Measurements from ENCODE around the gene MAPK7.

The MAPK7 gene

GRCh38 chr17:19379361-19380065, 1.2 kb downstream of the MAPK7 start:
- DNase-seq (ENCODE audit: low spot score): no peak
- in situ Hi-C loops (cut with MboI; ENCODE audit: low pct_unique_long_range_greater_than_20kb, low sequenced_read_pairs, unreplicated experiment): no loop called here
- TF ChIP-seq CTCF (IDR thresholded peaks at IDR 0.05; ENCODE audit: extremely low read depth, insufficient read depth, missing control alignments): no peak

DNA sequence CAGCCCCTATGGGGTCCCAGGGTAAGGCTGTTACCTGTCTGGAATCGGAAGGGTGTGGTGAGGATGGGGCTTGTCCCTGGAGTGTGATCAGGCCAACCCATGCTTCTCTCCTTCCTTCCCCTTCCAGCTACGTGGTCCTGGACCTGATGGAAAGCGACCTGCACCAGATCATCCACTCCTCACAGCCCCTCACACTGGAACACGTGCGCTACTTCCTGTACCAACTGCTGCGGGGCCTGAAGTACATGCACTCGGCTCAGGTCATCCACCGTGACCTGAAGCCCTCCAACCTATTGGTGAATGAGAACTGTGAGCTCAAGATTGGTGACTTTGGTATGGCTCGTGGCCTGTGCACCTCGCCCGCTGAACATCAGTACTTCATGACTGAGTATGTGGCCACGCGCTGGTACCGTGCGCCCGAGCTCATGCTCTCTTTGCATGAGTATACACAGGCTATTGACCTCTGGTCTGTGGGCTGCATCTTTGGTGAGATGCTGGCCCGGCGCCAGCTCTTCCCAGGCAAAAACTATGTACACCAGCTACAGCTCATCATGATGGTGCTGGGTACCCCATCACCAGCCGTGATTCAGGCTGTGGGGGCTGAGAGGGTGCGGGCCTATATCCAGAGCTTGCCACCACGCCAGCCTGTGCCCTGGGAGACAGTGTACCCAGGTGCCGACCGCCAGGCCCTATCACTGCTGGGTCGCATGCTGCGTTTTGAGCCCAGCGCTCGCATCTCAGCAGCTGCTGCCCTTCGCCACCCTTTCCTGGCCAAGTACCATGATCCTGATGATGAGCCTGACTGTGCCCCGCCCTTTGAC, 2.4 kb downstream of the MAPK7 start:
- no peak for TF ChIP-seq CTCF (IDR thresholded peaks at IDR 0.05; ENCODE audit: extremely low read depth, insufficient read depth, missing control alignments)
- in situ Hi-C loops (cut with MboI; ENCODE audit: low pct_unique_long_range_greater_than_20kb, low sequenced_read_pairs, unreplicated experiment): no loop called here
- DNase-seq (ENCODE audit: low spot score): no peak

DNA sequence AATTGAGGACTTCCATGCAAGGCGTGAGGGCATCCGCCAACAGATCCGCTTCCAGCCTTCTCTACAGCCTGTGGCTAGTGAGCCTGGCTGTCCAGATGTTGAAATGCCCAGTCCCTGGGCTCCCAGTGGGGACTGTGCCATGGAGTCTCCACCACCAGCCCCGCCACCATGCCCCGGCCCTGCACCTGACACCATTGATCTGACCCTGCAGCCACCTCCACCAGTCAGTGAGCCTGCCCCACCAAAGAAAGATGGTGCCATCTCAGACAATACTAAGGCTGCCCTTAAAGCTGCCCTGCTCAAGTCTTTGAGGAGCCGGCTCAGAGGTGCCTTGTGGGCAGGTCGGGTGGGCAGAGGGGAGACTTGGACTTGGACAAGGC, 3.1 kb downstream of the MAPK7 start:
- DNase-seq (ENCODE audit: low spot score): no peak
- in situ Hi-C loops (cut with MboI; ENCODE audit: low pct_unique_long_range_greater_than_20kb, low sequenced_read_pairs, unreplicated experiment): no loop called here
- no peak for TF ChIP-seq CTCF (IDR thresholded peaks at IDR 0.05; ENCODE audit: extremely low read depth, insufficient read depth, missing control alignments)

GRCh38 chr17:19381741-19382444, 3.6 kb downstream of the MAPK7 start:
- no peak for TF ChIP-seq CTCF (IDR thresholded peaks at IDR 0.05; ENCODE audit: extremely low read depth, insufficient read depth, missing control alignments)
- in situ Hi-C loops (cut with MboI; ENCODE audit: low pct_unique_long_range_greater_than_20kb, low sequenced_read_pairs, unreplicated experiment): no loop called here
- DNase-seq (ENCODE audit: low spot score): no peak

GRCh38 chr17:19382531-19383444, 4.5 kb downstream of the MAPK7 start:
- no peak for DNase-seq (ENCODE audit: low spot score)
- in situ Hi-C loops (cut with MboI; ENCODE audit: low pct_unique_long_range_greater_than_20kb, low sequenced_read_pairs, unreplicated experiment): no loop called here
- TF ChIP-seq CTCF (IDR thresholded peaks at IDR 0.05; ENCODE audit: extremely low read depth, insufficient read depth, missing control alignments): no peak
